NB4 (cell line): ENCODE data around the gene GOLM1.

Source experiments
- POLR2A ChIP-seq: IDR thresholded peaks from 2 replicates; pipeline ENCODE4 v1.6.1; 2011; ENCODE audit warnings: mild to moderate bottlenecking; ENCODE audit not compliant: insufficient read length; ENCODE audit errors: extremely low read depth
- TF ChIP-seq, protein P1 (sequence below): IDR thresholded peaks from one replicate; pipeline ENCODE4 v1.5.1; 2012; ENCODE audit warnings: low read depth, low read length

DNA sequence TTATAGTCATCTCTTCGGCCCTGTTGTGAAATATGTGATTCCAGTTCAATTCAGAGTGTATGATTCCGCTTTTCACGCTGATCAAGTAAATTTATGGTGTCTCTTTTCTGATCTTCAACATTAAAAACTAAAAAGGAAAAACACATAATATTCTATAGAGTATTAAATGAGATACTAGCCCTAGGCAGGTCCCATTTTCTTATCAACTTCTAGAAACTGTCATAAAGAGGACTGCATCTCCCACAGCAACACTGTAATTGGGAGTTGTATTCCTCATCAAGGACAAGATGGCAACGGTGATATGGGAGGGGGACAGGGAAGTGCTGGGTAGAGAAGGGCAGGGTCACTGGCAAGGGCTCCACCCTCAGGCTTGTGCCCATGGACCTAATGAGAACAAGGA, 71.6 kb downstream of the GOLM1 start:
- TF ChIP-seq, protein P1, sequence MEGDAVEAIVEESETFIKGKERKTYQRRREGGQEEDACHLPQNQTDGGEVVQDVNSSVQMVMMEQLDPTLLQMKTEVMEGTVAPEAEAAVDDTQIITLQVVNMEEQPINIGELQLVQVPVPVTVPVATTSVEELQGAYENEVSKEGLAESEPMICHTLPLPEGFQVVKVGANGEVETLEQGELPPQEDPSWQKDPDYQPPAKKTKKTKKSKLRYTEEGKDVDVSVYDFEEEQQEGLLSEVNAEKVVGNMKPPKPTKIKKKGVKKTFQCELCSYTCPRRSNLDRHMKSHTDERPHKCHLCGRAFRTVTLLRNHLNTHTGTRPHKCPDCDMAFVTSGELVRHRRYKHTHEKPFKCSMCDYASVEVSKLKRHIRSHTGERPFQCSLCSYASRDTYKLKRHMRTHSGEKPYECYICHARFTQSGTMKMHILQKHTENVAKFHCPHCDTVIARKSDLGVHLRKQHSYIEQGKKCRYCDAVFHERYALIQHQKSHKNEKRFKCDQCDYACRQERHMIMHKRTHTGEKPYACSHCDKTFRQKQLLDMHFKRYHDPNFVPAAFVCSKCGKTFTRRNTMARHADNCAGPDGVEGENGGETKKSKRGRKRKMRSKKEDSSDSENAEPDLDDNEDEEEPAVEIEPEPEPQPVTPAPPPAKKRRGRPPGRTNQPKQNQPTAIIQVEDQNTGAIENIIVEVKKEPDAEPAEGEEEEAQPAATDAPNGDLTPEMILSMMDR, result no peak
- TF ChIP-seq POLR2A, result no peak
